ENCODE data around the gene SLFN13. TPM values are rescaled to one million over a fixed set of nuclear protein-coding genes. Genes with fewer than 3 reads are reported as not detected.

SLFN13 gene
- total RNA-seq, 1 experiment from 2014 or later: 0.10 TPM

DNA sequence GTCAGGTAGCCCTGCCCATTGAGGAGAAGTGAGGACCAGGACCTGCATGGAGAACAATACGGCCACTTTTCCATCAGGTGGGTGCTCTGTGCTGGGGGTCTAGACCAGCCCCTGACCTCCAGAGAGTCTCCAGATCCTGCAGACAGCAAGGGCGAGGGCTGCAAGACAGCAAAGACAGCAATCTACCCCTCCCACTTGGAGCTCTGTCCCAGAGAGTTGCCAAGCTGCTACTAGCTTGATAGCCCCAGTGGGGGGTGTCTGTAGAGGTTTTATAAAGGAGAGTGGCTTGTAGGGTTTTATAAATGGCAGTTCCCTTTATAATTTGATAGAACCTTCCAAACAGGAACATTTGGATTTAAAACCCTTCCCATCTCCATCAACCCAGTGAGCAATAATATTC is 58.4 kb downstream of the SLFN13 start:
- Histone ChIP-seq H4K20me1 (ENCODE audit: insufficient read depth) (no peaks in the 10 kb centered on the region), H3K9me2 (ENCODE audit: insufficient read depth) (no peaks in the 10 kb centered on the region), H3K4me2 (ENCODE audit: low read length) (no peak overlapping the region), H3K79me2 (ENCODE audit: insufficient read depth, low read length) (no peaks in the 10 kb centered on the region), H3K9ac (ENCODE audit: low read length) (no peak overlapping the region), H3K27ac (ENCODE audit: low read depth, low read length) (no peak overlapping the region), H2AFZ (ENCODE audit: low read depth, low read length, poor library complexity, severe bottlenecking) (no peak overlapping the region), H3K9me3 (ENCODE audit: control insufficient read depth in 1 of 2, insufficient read depth in 1 of 2, low read depth in 1 of 2, low read length in 2 of 2) (no peaks in the 10 kb centered on the region), H3K4me1 (ENCODE audit: control insufficient read depth in 1 of 2, insufficient read depth in 2 of 2, low read length in 2 of 2) (no peaks in the 10 kb centered on the region), H3K36me3 (ENCODE audit: control insufficient read depth in 1 of 2, insufficient read depth in 2 of 2, low read length in 2 of 2) (no peaks in the 10 kb centered on the region), H3K27me3 (ENCODE audit: insufficient read depth, low read length) (peaks cover 35% of the 10 kb centered on the region; the same call in 1 of the 2 replicates), H3K4me3 (replicated peaks in 1 of 2; ENCODE audit: low read depth in 1 of 2, low read length in 2 of 2) (no peak overlapping the region)
- intact Hi-C loops (cut with micrococcal nuclease): no loop called here
- no peak for TF ChIP-seq POLR2AphosphoS5 (IDR thresholded peaks at IDR 0.05; ENCODE audit: low read depth, low read length)
- TF ChIP-seq EGR1 (IDR thresholded peaks at IDR 0.05; ENCODE audit: low read depth): no peak
- TF ChIP-seq SP1 (IDR thresholded peaks at IDR 0.05; ENCODE audit: low read depth): no peak
- TF ChIP-seq, protein P1, sequence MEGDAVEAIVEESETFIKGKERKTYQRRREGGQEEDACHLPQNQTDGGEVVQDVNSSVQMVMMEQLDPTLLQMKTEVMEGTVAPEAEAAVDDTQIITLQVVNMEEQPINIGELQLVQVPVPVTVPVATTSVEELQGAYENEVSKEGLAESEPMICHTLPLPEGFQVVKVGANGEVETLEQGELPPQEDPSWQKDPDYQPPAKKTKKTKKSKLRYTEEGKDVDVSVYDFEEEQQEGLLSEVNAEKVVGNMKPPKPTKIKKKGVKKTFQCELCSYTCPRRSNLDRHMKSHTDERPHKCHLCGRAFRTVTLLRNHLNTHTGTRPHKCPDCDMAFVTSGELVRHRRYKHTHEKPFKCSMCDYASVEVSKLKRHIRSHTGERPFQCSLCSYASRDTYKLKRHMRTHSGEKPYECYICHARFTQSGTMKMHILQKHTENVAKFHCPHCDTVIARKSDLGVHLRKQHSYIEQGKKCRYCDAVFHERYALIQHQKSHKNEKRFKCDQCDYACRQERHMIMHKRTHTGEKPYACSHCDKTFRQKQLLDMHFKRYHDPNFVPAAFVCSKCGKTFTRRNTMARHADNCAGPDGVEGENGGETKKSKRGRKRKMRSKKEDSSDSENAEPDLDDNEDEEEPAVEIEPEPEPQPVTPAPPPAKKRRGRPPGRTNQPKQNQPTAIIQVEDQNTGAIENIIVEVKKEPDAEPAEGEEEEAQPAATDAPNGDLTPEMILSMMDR (IDR thresholded peaks at IDR 0.05 in 2 of 3, conservative IDR thresholded peaks at IDR 0.05 in 1 of 3; ENCODE audit: borderline replicate concordance in 1 of 3, insufficient read depth in 1 of 3, low read depth in 2 of 3, low read length in 2 of 3): no peak
- no peak for TF ChIP-seq ZBTB33 (IDR thresholded peaks at IDR 0.05; ENCODE audit: extremely low read depth, insufficient replicate concordance, low read length)
- TF ChIP-seq CEBPB (IDR thresholded peaks at IDR 0.05; ENCODE audit: low read depth): no peak
- no peak for TF ChIP-seq ELF1 (IDR thresholded peaks at IDR 0.05; ENCODE audit: borderline replicate concordance, low read depth)
- no peak for TF ChIP-seq ZNF274 (IDR thresholded peaks at IDR 0.05; ENCODE audit: low read depth, low read length)
- TF ChIP-seq, protein P2, sequence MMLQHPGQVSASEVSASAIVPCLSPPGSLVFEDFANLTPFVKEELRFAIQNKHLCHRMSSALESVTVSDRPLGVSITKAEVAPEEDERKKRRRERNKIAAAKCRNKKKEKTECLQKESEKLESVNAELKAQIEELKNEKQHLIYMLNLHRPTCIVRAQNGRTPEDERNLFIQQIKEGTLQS (IDR thresholded peaks at IDR 0.05): no peak
- TF ChIP-seq TCF7L2 (IDR thresholded peaks at IDR 0.05; ENCODE audit: borderline replicate concordance, extremely low read depth, insufficient read depth, insufficient read length): no peak
- no peak for TF ChIP-seq SRF (IDR thresholded peaks at IDR 0.05; ENCODE audit: low read depth)
- no peak for TF ChIP-seq SIN3A (IDR thresholded peaks at IDR 0.05; ENCODE audit: low read depth)
- no peak for TF ChIP-seq RAD21 (IDR thresholded peaks at IDR 0.05; ENCODE audit: low read depth)
- TF ChIP-seq ZFX (IDR thresholded peaks at IDR 0.05): no peak
- no peak for TF ChIP-seq MAX (IDR thresholded peaks at IDR 0.05)
- no peak for DNase-seq (ENCODE audit: low read depth, low spot score)
- CTCF ChIA-PET: no interaction called here
- no TSS peak for BruUV-seq (replicated peaks)
- ATAC-seq: no peak
- POLR2A ChIA-PET: no interaction called here
- RAD21 ChIA-PET (ENCODE audit: low non-redundant PET in 1 of 2, low total read pairs in 2 of 2, uncharacterized antibody in 2 of 2, unreplicated experiment in 2 of 2): no interaction called here
